HG02642 (cell line): ENCODE data around the gene NRXN3.

ENCODE experiments used
- ATAC-seq: cut with Tn5 transposase; IDR thresholded peaks from one replicate; pipeline ENCODE4 v1.9.1; 2021; ENCODE audit warnings: mild to moderate bottlenecking; ENCODE audit not compliant: unreplicated experiment, poor library complexity

The NRXN3 gene

DNA sequence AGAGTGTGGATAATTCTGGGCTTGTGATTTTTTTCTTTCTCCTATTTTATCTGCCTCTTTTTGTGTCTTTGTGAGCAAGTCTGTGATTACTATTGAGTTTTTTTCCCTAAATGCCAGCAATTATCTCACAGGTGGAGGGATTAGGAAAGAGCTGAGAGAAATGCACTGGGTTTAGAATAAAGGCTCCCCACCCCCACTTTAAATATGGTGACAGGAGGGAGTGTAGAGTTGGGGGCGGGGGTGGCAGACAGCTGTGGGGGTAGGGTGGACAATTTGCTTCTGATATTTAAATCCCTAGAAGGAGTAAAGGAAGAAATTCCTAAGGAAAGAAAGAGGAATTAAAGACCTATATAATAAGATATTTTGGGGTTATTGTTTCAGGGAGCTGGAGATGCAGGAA lies 145.9 kb downstream of the NRXN3 start:
- no peak for ATAC-seq

GRCh38 chr14:78316786-78317185 lies 146.6 kb downstream of the NRXN3 start:
- no peak for ATAC-seq

GRCh38 chr14:78319406-78319805 lies 149.2 kb downstream of the NRXN3 start:
- ATAC-seq = no peak

GRCh38 chr14:78319887-78320635 lies 149.9 kb downstream of the NRXN3 start:
- no peak for ATAC-seq

- ATAC-seq = no peak
Observed at GRCh38 chr14:78324353-78324752, 154.2 kb downstream of the NRXN3 start.

GRCh38 chr14:78325911-78326310 lies 155.7 kb downstream of the NRXN3 start:
- ATAC-seq = no peak

GRCh38 chr14:78327426-78328221 lies 157.5 kb downstream of the NRXN3 start:
- no peak for ATAC-seq

- no peak for ATAC-seq
Observed at GRCh38 chr14:78329371-78329770, 159.2 kb downstream of the NRXN3 start.

GRCh38 chr14:78335531-78335930 lies 165.4 kb downstream of the NRXN3 start:
- no peak for ATAC-seq

DNA sequence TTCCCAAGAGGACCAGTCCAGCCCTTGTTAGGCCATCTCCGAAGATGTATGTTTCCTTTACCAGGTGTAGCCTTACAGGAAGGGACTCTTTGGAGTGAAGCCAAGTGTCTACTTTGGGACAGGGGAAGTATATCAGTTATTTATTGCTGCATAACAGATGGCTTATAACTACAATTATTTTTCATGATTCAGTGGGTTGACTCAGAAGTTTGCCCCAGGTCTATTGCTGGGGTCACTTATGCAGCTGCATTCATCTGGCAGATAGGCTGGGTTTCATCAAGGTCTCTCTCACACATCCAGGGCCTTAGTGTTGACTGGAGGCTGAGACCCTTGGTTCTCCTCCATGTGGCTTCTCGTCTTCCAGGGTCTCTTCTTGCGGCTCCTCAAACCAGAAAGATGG lies 170.1 kb downstream of the NRXN3 start:
- no peak for ATAC-seq

GRCh38 chr14:78341827-78342389 lies 171.7 kb downstream of the NRXN3 start:
- no peak for ATAC-seq

GRCh38 chr14:78342879-78343278 lies 172.7 kb downstream of the NRXN3 start:
- ATAC-seq = no peak

GRCh38 chr14:78344290-78344689 lies 174.1 kb downstream of the NRXN3 start:
- no peak for ATAC-seq

GRCh38 chr14:78345131-78345744 lies 175.1 kb downstream of the NRXN3 start:
- no peak for ATAC-seq

DNA sequence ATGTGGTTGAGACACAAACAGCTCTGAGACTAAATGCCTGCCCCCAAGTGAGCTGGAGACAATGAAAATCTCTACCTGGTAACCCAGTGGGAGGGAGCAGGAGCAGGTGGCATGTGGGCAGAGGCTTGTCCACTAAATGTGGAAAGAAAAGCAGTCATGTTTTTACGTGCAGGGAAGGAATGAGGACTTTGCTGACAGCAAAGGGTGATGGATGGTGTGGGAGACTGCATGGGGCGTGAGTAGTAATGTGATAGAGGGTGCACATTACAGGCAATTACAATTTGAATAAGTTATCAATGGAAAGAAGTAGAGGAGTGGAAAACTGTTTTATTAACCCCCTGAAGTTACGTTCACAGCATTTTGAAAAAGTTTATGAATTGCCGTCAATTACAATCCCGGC lies 176.6 kb downstream of the NRXN3 start:
- ATAC-seq = no peak

DNA sequence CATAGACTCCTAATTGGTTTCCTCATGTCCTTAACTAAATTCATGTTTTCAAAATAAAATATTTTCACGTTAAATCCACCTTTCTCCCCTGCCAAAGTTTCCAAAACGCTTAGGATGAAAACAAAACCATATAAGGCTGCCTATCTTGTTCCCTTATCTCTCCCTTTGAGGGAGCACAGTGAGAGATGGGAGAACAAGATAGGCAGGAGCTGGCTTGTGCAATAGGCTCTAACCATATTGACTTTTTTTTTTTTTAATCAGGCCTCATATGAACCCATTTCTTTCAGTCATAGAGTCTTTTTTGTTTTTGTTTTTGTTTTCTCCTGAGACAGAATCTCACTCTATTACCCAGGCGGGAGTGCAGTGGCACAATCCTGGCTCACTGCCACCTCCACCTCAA lies 184.9 kb downstream of the NRXN3 start:
- no peak for ATAC-seq

- ATAC-seq = no peak
Observed at GRCh38 chr14:78356391-78356790, 186.2 kb downstream of the NRXN3 start.

GRCh38 chr14:78358591-78358990 lies 188.4 kb downstream of the NRXN3 start:
- ATAC-seq = no peak

DNA sequence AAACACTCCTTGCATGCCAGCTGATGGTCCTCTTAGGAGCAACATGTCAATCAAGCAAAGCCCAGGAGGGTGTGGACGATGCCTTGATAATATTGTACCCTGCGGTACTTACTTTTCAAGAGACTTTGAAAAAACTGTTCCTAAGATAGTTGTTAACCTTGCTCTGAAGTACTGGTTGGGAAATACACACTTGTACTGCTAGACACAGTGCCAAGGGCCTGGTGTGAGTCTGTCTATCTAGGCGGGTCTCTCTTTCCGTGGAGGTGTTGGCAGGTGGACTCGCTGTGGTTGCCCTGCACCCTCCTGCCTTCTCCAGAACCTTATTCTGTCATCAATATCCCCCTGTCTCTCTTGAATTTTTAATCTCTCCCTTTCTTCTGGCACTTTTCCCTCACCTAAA lies 189.4 kb downstream of the NRXN3 start:
- ATAC-seq = no peak

GRCh38 chr14:78363008-78363407 lies 192.8 kb downstream of the NRXN3 start:
- ATAC-seq = no peak

DNA sequence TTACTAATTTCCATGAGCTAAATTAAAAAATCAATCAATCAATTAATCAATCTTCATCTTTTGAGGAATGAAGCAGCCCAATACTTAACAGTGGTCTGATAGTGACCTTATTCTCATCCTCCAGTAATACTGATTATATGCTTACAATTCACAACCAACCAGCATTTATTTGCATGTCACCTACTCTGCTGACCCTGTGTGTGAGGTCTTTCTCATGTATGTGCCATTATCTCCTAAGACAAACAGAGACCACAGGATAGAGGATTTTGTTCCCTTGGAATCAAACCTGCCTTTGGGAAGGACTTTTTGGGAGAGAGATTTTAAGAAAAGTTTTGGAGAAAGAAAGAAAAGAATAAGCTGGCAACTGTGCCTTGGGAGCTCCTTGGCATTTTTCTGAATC lies 197.2 kb downstream of the NRXN3 start:
- no peak for ATAC-seq
